ENCODE results near the gene ACTL7A.

ACTL7A gene

GRCh38 chr9:108851138-108851537 lies 10.9 kb upstream of the ACTL7A start:
- DNase-seq = no peak

- no peak for DNase-seq
Observed at GRCh38 chr9:108852079-108852478, 10.0 kb upstream of the ACTL7A start.

- DNase-seq = no peak
Observed at GRCh38 chr9:108854094-108854493, 8.0 kb upstream of the ACTL7A start.

- no peak for DNase-seq
Observed at GRCh38 chr9:108854641-108855528, 7.2 kb upstream of the ACTL7A start.

GRCh38 chr9:108855529-108855886 lies 6.6 kb upstream of the ACTL7A start:
- DNase-seq = no peak

GRCh38 chr9:108855888-108856287 lies 6.2 kb upstream of the ACTL7A start, which contains the start of gene ACTL7B:
Gene ACTL7B, minus strand, starts transcription at chr9:108855986. Its CDS starts 56 bp downstream, at chr9:108855930.
- no peak for DNase-seq

GRCh38 chr9:108857572-108857971 lies 4.5 kb upstream of the ACTL7A start:
- no peak for DNase-seq

GRCh38 chr9:108859459-108860114 lies 2.5 kb upstream of the ACTL7A start:
- DNase-seq = peak; percentile 82

- no peak for DNase-seq
Observed at GRCh38 chr9:108860354-108860753, 1.7 kb upstream of the ACTL7A start.

GRCh38 chr9:108860764-108861163 lies 1.3 kb upstream of the ACTL7A start:
- no peak for DNase-seq

- DNase-seq = no peak
Observed at GRCh38 chr9:108861464-108861863, 602 bp upstream of the ACTL7A start.

GRCh38 chr9:108863891-108864290 lies 1.8 kb downstream of the ACTL7A start:
- DNase-seq = no peak

- no peak for DNase-seq
Observed at GRCh38 chr9:108864446-108864845, 2.4 kb downstream of the ACTL7A start.

- no peak for DNase-seq
Observed at GRCh38 chr9:108865037-108865436, 3.0 kb downstream of the ACTL7A start.

GRCh38 chr9:108866001-108866420 lies 3.9 kb downstream of the ACTL7A start:
- DNase-seq = no peak

GRCh38 chr9:108867116-108867515 lies 5.0 kb downstream of the ACTL7A start:
- no peak for DNase-seq

- no peak for DNase-seq
Observed at GRCh38 chr9:108867829-108868228, 5.8 kb downstream of the ACTL7A start.

- no peak for DNase-seq
Observed at GRCh38 chr9:108869092-108869725, 7.1 kb downstream of the ACTL7A start.

- no peak for DNase-seq
Observed at GRCh38 chr9:108874058-108874788, 12.2 kb downstream of the ACTL7A start.

- no peak for DNase-seq
Observed at GRCh38 chr9:108876425-108876824, 14.4 kb downstream of the ACTL7A start.

- DNase-seq = no peak
Observed at GRCh38 chr9:108877524-108877923, 15.5 kb downstream of the ACTL7A start.

GRCh38 chr9:108880738-108881316 lies 18.8 kb downstream of the ACTL7A start:
- DNase-seq = no peak

Measured in NCI-H524 treated with DMSO at 0.1 percent for 48 hours (cell line).